ENCODE data around the gene GPHN.
A peak's percentile ranks its signal among the peaks of the same experiment; 100 is the strongest.
"Not testable (repeated sequence)": the region's sequence is repeated elsewhere in the genome, so short reads cannot be mapped to it uniquely, and the experiment has no call there.

GPHN gene

DNA sequence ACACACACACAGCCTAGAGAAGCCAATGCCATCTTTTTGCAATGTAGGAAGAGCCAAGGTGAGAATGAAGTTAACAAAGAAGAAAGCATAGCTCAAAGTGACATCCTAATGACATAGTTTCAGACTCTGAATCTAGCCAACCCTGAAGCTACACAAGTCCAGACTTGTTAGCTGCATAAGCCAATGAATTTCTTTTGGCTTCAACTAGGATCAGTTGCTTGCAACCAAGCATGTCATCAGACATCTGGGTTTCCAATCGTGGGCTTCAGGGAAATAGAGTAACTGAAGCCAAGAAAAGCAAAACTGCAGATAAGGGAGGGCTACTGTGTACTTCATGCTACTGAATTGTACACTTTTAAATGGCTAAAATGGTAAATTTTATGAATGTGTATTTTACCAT lies 4.4 kb upstream of the GPHN start:
- no peak for DNase-seq

DNA sequence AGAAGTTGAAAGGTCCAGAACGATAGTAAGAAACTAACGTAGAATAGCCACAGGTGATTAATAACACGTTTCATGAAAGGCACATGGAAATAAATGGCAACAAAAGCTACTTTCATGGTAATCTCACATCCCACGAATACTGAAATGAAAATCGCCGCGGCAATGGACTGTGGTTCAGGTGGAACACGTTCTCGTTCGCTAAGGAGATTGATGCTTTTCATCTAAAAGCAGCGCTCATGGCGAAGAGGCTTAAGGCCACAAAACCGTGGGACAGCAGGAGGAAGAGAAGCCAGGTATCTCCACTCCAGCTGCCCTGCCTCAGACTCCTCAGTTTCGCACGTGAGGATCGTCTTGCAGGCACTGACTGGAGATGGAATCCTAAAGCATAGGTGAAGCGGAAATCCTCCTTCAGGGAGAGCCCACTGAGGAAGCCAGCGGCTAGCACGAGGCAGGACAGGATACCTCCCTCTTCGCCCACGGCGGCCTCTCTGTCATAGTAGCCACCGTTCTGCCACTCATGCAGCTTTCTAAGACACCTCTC lies 696 bp upstream of the GPHN start:
- DNase-seq, result peak; percentile 93

DNA sequence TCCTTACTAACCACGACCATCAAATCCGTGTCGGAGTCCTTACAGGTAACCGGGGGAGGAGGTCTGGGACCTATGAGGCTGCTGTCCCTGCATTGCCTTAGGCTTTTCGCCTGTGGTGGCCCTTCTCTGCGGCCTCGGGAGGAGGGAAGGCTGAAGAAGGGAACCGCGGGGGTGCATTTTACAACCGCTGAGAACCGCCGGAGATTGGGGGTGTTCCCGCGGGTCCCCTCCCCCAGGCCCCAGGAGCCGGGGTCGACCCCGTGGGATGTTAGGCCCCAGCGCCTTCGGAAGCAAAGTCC lies 549 bp downstream of the GPHN start:
- no peak for DNase-seq

DNA sequence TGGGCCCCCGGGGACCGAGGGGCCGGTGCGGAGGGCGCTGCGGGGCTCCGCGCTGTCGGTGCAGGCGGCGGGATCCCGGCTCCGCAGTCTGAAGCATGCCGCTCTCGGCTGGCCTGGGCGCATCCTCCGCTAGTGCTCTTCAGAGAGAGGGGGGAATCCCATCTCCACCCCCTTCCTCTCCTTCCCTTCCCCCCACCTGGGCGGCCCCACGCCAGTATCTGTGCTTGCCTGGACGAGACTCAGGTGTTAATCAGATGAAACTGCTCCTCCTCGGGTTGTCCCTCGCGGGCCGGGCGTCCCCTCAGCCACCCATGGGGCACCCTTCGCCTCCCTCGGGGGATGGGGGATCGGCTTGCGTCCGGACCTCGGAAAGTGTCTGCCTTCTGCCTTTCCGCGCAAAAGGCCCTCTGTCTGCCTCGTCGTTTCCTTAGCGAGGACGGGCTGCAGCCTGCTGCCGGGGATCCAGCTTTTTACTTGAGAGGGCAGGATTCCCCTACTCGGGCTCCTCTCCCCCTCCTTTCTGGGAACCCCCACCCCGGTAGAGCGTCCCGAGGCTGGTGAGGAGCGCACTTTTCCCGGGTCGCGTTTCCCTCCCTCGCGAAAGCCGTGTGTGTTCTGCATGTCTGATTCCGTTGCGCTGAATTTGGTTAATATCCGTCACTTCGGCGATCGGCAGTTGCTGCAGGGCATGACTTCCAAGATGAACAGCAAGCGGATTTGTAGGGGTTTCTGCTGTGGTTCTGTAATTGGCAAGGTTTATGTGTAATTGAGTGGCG lies 1.1 kb downstream of the GPHN start:
- peak; percentile 62 for DNase-seq

DNA sequence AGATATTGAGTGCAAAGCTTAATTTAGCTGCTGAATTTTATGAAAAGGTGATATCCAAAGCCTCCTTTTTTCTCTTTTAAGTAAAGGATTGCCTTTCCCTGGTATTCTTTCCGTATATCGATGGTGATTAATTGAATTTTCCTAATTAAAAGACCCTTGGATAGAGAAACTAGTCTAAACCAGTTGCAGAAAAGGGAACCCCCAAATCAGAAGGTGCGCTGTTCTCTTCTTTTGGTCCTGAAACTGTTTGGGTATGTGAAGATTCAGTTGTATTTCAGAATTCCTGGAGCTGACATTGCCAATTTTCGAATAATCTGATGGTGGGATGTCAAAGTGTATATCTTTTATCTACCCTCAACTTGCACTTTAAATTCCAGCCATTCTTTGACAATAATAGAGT lies 1.9 kb downstream of the GPHN start:
- no peak for DNase-seq

DNA sequence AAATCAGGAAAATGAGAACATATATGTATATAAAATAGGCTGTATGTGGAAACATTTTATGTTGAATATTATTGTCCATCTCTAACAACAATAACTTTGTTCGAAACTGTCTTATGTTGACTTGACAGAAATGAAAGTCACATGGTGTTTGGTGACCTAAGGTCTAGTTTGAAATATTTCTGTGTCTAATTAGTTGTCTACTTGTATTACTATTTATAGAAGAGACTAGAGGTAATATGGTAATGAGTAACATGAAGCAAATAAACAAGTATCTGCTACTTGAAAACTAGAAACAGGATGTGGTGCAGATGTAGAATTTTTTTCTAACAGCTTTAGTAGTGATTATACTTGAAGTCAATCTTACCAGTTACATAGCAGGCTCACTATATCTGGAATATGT lies 3.9 kb downstream of the GPHN start:
- no peak for DNase-seq

DNA sequence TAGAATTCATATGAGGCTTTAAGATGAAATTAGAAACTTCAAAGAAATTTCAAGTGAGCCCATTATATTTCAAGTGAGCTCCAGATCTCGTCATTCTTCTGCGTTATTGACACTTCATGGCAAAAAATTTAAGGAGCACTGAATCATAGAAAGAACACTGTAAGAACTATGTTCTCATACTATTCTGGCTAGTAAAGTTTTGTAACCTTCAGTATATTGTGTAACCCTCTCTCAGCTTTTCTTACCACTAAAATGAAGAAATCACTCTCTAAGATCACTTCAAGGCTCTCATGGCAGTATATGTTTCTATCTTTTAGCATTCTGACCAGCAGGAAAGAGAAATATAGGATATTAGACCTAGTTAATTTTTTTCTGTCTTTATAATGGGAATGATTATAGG lies 6.3 kb downstream of the GPHN start:
- no peak for DNase-seq

DNA sequence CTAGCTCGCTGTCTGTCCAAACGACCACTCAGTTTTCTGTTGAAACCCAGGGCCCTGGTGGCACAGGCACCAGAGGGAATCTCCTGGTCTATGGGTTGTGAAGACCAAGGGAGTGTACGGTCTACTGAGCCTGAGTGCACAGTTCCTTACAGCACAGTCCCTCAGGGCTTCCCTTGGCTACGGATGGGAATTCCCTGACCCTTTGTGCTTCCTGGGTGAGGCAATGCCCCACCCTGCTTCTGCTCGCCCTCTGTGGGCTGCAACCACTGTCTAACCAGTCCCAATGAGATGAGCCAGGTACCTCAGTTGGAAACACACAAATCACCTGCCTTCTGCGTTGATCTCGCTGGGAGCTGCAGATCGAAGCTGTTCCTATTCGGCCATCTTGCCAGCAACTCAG lies 22.6 kb downstream of the GPHN start:
- no peak for DNase-seq

DNA sequence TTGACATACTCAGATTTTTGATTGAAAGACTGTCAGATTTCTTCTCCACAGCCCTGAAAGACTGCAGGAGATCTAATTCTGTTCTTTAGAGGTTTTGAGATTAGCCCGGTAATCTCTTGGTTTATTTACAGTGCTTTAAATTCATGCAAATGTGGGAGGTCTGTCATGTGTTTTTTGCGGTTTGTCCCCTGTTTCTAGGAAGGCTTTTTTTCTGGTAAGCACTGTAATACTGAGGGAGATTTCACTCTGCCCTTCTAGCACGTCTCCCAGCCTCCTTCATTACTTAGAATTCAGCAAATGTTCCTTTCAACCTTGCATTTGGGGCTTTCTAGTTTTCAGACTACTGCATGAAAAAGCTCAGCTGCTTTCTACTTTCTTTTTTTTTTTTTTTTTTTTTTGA lies 31.1 kb downstream of the GPHN start:
- no peak for DNase-seq

DNA sequence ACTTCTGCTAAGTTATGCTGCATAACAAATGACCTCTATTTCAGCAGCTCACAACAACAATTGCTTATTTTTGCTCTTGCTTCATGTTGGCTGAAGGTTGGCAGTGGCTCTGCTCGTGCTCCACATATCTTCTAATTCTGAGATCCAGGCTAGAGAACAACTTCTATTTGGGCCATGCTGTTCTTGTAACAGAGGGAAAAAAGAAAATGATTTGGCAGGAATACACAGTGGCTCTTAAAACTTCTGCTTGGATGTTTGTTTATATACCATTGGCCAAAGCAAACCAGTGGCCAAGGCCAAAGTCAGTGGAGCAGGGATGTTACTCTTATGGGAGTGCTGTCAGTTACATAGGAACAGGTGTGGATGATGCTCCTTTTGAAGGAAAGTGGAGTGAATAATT lies 32.1 kb downstream of the GPHN start:
- no peak for DNase-seq

DNA sequence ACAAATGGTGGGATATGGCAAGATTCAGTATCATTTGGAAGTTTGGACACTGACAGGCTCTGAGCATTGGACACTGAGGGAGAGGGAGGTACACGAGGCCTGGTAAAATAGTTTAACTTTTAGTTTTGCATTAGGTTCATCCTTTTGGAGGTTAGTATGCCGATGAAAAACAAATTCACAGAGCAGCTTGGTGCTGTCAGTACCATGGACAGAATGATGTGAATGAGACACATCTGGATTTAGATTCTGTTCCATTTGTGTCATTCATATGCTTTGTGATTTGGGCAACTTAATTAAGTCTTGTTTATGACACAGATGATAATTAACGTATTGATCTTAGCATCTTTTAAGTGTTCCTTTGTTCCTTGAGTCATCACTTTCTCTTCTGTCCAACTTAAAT lies 33.7 kb downstream of the GPHN start:
- DNase-seq, result no peak

DNA sequence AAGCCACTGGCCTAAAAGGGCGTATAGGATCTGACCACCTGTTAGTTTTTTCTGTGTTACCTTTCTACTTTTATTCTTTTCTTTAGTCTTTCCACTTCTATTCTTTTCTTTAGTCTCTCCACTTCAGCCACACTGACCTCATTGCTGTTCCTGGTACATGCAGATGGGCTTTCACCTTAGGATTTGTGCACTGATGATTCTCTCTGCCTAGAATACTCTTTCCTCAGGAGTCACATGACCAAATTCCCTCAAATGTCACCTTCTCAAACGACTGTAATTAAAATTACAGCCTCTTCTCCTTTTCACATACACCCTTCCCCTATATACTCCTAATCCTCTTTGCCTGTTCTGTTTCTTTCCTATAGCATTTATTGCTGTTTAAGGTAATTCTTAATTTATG lies 36.0 kb downstream of the GPHN start:
- DNase-seq, result no peak

DNA sequence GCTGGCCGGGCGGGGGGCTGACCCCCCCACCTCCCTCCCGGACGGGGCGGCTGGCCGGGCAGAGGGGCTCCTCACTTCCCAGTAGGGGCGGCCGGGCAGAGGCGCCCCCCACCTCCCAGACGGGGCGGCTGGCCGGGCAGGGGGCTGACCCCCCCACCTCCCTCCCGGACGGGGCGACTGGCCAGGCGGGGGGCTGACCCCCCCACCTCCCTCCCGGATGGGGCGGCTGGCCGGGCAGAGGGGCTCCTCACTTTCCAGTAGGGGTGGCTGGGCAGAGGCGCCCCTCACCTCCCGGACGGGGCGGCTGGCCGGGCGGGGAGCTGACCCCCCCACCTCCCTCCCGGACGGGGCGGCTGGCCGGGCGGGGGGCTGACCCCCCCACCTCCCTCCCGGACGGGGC lies 37.2 kb downstream of the GPHN start:
- DNase-seq, result not testable (repeated sequence)

DNA sequence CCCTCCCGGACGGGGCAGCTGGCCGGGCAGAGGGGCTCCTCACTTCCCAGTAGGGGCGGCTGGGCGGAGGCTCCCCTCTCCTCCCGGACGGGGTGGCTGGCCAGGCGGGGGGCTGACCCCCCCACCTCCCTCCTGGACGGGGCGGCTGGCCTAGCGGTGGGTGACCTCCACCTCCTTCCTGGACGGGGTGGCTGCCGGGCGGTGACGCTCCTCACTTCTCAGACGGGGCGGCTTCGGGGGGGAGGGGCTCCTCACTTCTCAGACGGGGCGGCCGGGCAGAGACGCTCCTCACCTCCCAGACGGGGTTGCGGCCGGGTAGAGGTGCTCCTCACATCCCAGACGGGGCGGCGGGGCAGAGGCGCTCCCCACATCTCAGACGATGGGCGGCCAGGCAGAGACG lies 37.8 kb downstream of the GPHN start:
- not testable (repeated sequence) for DNase-seq

DNA sequence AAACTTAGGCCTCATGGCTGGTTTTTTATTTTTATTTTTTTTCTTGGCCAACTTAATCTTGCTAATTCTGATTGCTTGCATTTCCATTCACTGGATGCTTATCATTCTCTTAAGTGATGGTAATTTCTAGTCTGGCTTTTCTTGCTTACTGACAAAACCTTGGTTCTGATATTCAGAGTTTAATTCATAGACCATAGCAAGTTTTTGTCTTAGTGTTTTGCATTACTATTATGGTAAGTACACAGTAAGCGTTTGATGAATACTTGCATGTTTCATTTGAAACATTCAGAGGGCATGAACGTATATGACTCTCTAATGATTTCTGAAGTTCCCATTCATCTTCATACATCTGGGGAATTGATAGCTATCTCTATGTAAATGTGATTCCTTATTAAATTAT lies 55.8 kb downstream of the GPHN start:
- no peak for DNase-seq

DNA sequence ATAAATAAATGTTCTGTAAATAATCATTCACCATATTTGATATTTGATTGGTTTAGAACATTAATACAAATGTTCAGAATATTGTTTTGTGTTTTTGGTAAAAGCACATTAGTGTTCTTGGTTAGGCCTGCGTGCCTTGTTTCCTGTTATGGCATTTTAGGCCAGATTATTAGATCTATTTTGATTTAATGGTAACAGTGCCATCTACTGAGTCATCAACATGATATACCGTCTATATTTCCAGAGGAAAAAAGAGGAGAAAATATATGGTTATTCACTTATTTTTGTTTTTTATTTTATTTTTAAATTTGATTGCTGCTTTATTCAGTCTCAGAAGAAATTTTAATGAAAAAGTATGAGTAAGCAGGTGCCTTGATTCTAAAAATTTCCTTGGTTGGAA lies 60.3 kb downstream of the GPHN start:
- DNase-seq, result no peak

DNA sequence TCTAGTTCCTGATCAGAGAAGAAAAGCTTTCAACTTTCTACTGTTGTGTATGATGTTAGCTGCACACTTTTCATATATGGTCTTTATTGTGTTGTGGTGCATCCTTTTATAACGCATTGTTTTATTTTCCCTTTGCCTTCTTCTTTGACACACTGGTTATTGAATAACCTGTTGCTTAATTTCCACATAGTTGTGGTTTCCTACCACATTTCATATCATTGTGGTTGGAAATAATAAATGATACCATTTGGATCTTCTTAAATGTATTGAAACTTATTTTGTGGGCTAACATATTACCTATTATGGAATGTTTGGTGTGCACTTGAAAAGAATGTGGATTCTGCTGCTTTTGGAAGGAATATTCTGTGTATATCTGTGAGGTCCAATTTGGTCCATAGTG lies 64.9 kb downstream of the GPHN start:
- DNase-seq, result no peak

DNA sequence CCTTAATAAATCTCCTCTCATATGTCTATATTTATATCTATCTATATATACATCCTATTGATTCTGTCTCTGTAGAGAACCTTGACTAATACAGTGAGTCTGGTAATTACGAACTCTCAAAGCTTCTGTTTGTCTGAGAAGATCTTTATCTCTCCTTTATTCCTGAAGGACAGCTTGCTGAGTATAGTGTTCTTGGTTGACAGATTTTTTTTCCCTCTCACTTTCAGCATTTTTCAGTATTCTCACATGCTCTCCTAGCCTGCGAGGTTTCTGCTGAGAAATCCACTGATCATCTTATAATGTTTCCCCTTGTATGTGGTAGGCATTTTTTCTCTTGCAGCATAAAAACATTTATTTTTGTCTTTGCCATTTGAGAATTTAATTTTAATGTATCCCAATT lies 67.1 kb downstream of the GPHN start:
- DNase-seq, result no peak

DNA sequence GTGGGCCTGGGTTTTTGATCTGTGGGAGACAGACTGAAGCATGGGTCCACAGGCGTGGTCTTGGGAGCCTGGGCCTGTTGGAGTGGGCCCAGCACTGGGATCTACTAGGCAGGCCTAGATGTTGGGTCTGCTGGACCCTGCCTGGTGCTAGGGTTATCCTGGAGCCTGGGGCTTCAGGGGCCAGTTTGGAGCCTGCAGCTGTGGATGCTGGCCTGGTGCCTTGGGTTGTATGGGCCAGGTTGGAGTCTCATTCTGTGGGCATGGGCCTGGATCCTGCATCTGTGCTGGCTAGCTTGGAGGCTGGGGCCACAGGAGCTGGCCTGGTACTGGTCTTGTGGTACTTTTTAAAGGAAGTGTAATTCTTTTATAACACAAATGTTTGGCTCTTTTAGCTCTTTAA lies 68.0 kb downstream of the GPHN start:
- DNase-seq, result no peak

DNA sequence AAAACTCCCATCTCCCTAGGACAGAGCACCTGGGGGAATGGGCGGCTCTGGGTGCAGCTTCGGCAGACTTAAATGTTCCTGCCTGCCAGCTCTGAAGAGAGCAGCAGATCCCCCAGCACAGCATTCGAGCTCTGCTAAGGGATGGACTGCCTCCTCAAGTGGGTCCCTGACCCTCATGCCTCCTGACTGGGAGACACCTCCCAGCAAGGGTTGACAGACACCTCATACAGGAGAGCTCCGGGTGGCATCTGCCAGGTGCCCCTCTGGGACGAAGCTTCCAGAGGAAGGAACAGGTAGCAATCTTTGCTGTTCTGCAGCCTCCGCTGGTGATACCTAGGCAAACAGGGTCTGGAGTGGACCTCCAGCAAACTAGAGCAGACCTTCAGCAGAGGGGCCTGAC lies 79.8 kb downstream of the GPHN start:
- not testable (repeated sequence) for DNase-seq

DNA sequence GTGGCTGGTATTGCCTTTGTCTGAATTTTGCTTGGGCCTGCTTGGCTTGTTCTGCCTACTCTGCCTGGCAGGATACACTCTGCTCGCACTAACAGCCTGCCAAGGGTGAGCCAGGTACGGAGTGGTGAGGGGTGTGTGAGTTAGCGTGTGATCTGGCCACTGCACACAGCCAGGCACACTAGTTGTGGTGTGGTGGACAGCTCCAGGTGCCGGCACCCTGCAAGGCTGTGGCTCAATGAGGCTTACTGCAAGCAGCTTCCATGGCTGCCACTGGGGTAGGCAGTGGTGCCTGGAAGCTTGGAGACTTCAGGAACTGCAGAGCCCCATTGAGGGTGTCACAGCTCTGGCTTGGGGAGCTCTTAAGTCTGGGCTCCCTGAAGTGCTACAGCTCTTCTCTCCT lies 87.4 kb downstream of the GPHN start:
- no peak for DNase-seq

DNA sequence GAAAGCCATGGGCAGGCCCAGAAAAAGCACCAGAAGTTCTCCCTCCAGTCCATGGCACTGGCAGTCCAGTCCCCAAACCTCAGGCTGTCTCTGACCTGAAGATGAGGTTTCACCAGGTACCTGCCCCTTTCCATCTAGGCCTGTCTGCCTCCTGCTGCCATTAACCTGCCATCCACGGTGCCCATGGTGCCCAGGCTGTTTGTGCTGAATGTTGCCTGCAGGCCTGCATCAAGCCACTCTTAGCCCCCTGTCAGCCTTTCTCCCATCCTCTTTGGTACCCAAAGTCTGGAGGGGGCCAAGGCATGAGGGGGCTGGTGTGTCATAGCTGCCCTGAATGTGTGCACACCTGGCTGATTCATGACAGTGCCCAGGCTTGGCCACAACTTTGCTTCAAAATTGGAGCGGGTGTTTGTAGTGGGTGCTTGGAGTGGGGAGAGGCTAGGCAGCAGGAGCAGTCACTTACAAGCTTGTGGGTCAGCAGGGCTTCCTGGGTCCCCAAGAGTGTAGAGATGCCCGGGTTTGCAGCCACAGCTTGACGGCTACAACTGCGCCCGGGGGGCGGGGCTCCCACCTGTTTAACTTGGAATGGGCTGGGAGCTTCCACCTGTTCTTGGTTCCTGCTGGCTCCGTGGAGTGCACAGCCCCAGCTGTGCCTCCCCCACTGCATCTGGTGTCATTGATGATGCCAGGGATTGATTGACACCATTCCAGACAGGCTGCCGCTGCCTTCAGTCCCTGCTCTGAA lies 88.5 kb downstream of the GPHN start:
- no peak for DNase-seq

DNA sequence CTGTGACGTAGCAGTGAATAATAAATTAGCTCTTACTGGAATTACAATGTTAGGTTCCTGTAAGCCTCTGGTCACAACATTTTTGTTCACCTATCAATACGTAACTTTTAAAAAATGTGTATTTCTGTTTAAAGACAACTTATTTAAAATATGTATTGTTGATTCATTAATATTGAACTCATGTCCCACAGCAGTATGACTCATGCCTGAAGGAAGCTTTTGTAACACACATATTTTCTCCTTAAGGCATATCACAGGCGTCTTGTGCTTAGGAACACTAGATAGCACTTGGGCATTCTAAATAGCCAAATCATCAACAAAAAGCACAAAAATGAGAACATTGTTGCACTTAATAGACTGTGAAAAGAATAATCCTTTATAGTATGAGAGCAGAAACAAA lies 92.5 kb downstream of the GPHN start:
- DNase-seq, result no peak

DNA sequence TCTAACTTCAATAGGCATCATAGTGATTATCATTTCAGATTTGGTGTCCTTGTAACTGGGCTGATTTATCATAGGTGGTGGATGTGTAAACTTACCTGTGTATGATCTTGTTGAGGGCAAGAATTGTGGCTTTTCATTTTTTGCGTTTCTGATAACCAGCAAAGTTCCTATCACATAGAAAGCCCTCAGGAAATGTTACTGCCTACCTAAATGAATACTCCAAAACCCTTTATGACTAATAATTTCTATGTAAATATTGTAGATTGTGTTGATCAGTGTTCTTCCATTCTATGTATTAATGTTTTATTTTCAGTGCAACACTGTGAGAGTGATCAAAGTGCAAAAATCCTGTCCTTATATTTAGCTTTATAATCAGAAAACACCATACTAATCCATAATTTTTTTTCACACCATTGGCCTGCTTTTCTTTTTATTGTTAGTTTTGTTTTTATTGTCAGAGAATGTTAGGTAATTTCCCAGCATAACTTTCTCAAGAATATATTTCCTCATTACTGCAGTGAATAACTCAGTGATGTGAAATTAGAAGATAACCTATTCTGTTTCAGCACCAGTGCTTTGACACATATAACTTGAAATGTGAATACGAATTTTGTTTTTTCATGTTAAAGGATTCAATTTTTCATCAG lies 94.1 kb downstream of the GPHN start:
- no peak for DNase-seq

Measured in NCI-H1092 treated with DMSO at 0.1 percent for 48 hours (cell line).